NCI-H187 treated with DMSO at 0.1 percent for 48 hours (cell line): ENCODE data around the gene ZNF618.

Experiments used
- DNase-seq: peaks from one replicate; lab custom pipeline; 2025; lab: John Stamatoyannopoulos, UW

Gene ZNF618

GRCh38 chr9:114001794-114002261 is 125.7 kb downstream of the ZNF618 start:
- no peak for DNase-seq

- DNase-seq = no peak
Observed at GRCh38 chr9:114002271-114002985, 126.3 kb downstream of the ZNF618 start.

- no peak for DNase-seq
Observed at GRCh38 chr9:114002986-114003350, 126.9 kb downstream of the ZNF618 start.

- no peak for DNase-seq
Observed at GRCh38 chr9:114003351-114003750, 127.2 kb downstream of the ZNF618 start.

GRCh38 chr9:114003758-114004157 is 127.6 kb downstream of the ZNF618 start:
- DNase-seq = no peak

GRCh38 chr9:114004221-114004716 is 128.2 kb downstream of the ZNF618 start:
- DNase-seq = no peak

GRCh38 chr9:114005371-114006154 is 129.5 kb downstream of the ZNF618 start:
- DNase-seq = no peak

GRCh38 chr9:114006155-114006550 is 130.0 kb downstream of the ZNF618 start:
- no peak for DNase-seq

GRCh38 chr9:114006931-114007691 is 131.0 kb downstream of the ZNF618 start:
- no peak for DNase-seq

GRCh38 chr9:114007991-114008666 is 132.0 kb downstream of the ZNF618 start:
- DNase-seq = no peak

- no peak for DNase-seq
Observed at GRCh38 chr9:114008667-114009410, 132.7 kb downstream of the ZNF618 start.

GRCh38 chr9:114011313-114011712 is 135.2 kb downstream of the ZNF618 start:
- no peak for DNase-seq

- no peak for DNase-seq
Observed at GRCh38 chr9:114012126-114012525, 136.0 kb downstream of the ZNF618 start.

- no peak for DNase-seq
Observed at GRCh38 chr9:114014044-114014443, 137.9 kb downstream of the ZNF618 start.

GRCh38 chr9:114015607-114016006 is 139.5 kb downstream of the ZNF618 start:
- DNase-seq = no peak

GRCh38 chr9:114016101-114016500 is 140.0 kb downstream of the ZNF618 start:
- DNase-seq = no peak

- DNase-seq = no peak
Observed at GRCh38 chr9:114016629-114017423, 140.7 kb downstream of the ZNF618 start.

GRCh38 chr9:114017741-114018715 is 141.9 kb downstream of the ZNF618 start:
- no peak for DNase-seq

- DNase-seq = no peak
Observed at GRCh38 chr9:114021578-114021977, 145.5 kb downstream of the ZNF618 start.
